H9 (cell line): ENCODE measurements around the gene RNF130. TPM values are rescaled to one million over a fixed set of nuclear protein-coding genes. Genes with fewer than 3 reads are reported as not detected.

Experiments
- DNase-seq: peaks from one replicate; pipeline ENCODE4 v3.0.0-alpha.2; 2017
- H2AFZ ChIP-seq: one replicate; pipeline ENCODE4 v1.6.1; 2013; ENCODE audit warnings: mild to moderate bottlenecking, low read length, control low read depth, moderate library complexity
- H2AK5ac ChIP-seq: 2 replicates; pipeline ENCODE4 v1.6.1; 2013; ENCODE audit warnings: low read length, control low read depth, mixed read lengths; ENCODE audit not compliant: insufficient read length
- H2BK120ac ChIP-seq: one replicate; pipeline ENCODE4 v1.6.1; 2013; ENCODE audit warnings: low read depth, mild to moderate bottlenecking, low read length, control low read depth, inconsistent platforms; ENCODE audit not compliant: poor library complexity, severe bottlenecking
- H2BK12ac ChIP-seq: 2 replicates; pipeline ENCODE4 v1.6.1; 2013; ENCODE audit warnings: low read length, control low read depth, mixed read lengths, low read depth; ENCODE audit not compliant: insufficient read length
- H2BK15ac ChIP-seq: 2 replicates; pipeline ENCODE4 v1.6.1; 2013; ENCODE audit warnings: low read depth, low read length, control low read depth
- H2BK20ac ChIP-seq: one replicate; pipeline ENCODE4 v1.6.1; 2013; ENCODE audit warnings: low read depth, mild to moderate bottlenecking, low read length, control low read depth, inconsistent platforms; ENCODE audit not compliant: poor library complexity, severe bottlenecking
- H2BK5ac ChIP-seq: 2 replicates; pipeline ENCODE4 v1.6.1; 2013; ENCODE audit warnings: low read length, control low read depth, mixed read lengths; ENCODE audit not compliant: insufficient read length
- H3K14ac ChIP-seq: 2 replicates; pipeline ENCODE4 v1.6.1; 2013; ENCODE audit warnings: low read length, control low read depth; ENCODE audit not compliant: insufficient read depth
- H3K18ac ChIP-seq: 2 replicates; pipeline ENCODE4 v1.6.1; 2013; ENCODE audit warnings: low read depth, mild to moderate bottlenecking, mixed read lengths, low read length, control low read depth; ENCODE audit not compliant: insufficient read length
- H3K23ac ChIP-seq: 2 replicates; pipeline ENCODE4 v1.6.1; 2013; ENCODE audit warnings: low read length, control low read depth, mixed read lengths, low read depth; ENCODE audit not compliant: insufficient read length
- H3K23me2 ChIP-seq: 2 replicates; pipeline ENCODE4 v1.6.1; 2013; ENCODE audit warnings: low read depth, mild to moderate bottlenecking, mixed read lengths, low read length, control low read depth; ENCODE audit not compliant: insufficient read length, poor library complexity, severe bottlenecking
- H3K27ac ChIP-seq: 2 replicates; pipeline ENCODE4 v1.5.1; 2013; ENCODE audit warnings: low read length, control low read depth, mixed read lengths, low read depth; ENCODE audit not compliant: insufficient read length
- H3K27me3 ChIP-seq: 2 replicates; pipeline ENCODE4 v1.6.1; 2013; ENCODE audit warnings: low read length, control low read depth, inconsistent platforms; ENCODE audit not compliant: insufficient read depth
- H3K4ac ChIP-seq: 2 replicates; pipeline ENCODE4 v1.6.1; 2013; ENCODE audit warnings: low read depth, mild to moderate bottlenecking, control low read depth, inconsistent platforms, low read length, moderate library complexity
- H3K4me1 ChIP-seq: 2 replicates; pipeline ENCODE4 v1.6.1; 2013; ENCODE audit warnings: low read length, control low read depth, inconsistent platforms; ENCODE audit not compliant: insufficient read depth
- H3K4me2 ChIP-seq: 2 replicates; pipeline ENCODE4 v1.6.1; 2013; ENCODE audit warnings: low read length, control low read depth, mixed read lengths; ENCODE audit not compliant: insufficient read length, insufficient read depth
- H3K56ac ChIP-seq: 2 replicates; pipeline ENCODE4 v1.6.1; 2013; ENCODE audit warnings: low read depth, mild to moderate bottlenecking, mixed read lengths, low read length, control low read depth; ENCODE audit not compliant: insufficient read length
- H3K79me1 ChIP-seq: 2 replicates; pipeline ENCODE4 v1.6.1; 2013; ENCODE audit warnings: low read depth, mild to moderate bottlenecking, moderate library complexity, low read length, control low read depth, inconsistent platforms; ENCODE audit not compliant: insufficient read depth, poor library complexity, severe bottlenecking
- H3K79me2 ChIP-seq: 2 replicates; pipeline ENCODE4 v1.6.1; 2013; ENCODE audit warnings: low read length, control low read depth, inconsistent platforms; ENCODE audit not compliant: insufficient read depth
- H3K9ac ChIP-seq: 2 replicates; pipeline ENCODE4 v1.6.1; 2013; ENCODE audit warnings: low read length, control low read depth, mixed read lengths; ENCODE audit not compliant: insufficient read length; ENCODE audit errors: extremely low read depth
- H3K9me3 ChIP-seq: one replicate; pipeline ENCODE4 v1.6.1; 2013; ENCODE audit warnings: low read depth, low read length, inconsistent platforms; ENCODE audit not compliant: control insufficient read depth
- H3T11ph ChIP-seq: one replicate; pipeline ENCODE4 v1.6.1; 2013; ENCODE audit warnings: mild to moderate bottlenecking, low read length, control low read depth, inconsistent platforms
- H4K20me1 ChIP-seq: one replicate; pipeline ENCODE4 v1.6.1; 2013; ENCODE audit not compliant: control insufficient read depth, insufficient read length, insufficient read depth
- H4K5ac ChIP-seq: 2 replicates; pipeline ENCODE4 v1.6.1; 2013; ENCODE audit warnings: low read depth, mild to moderate bottlenecking, mixed read lengths, low read length, control low read depth; ENCODE audit not compliant: insufficient read length
- H4K8ac ChIP-seq: replicated peaks from 2 replicates; pipeline ENCODE4 v1.6.1; 2013; ENCODE audit warnings: low read length, control low read depth, mixed read lengths, low read depth; ENCODE audit not compliant: insufficient read length
- H4K91ac ChIP-seq: 2 replicates; pipeline ENCODE4 v1.6.1; 2013; ENCODE audit warnings: low read depth, mild to moderate bottlenecking, moderate library complexity, mixed read lengths, low read length, control low read depth; ENCODE audit not compliant: insufficient read length
- H3K27ac Mint-ChIP-seq, 3 experiments: 2 replicates in 2 of 3; 3 replicates in 1 of 3; pipeline ENCODE4 v1.8.0; 2020 to 2021; ENCODE audit warnings: mixed read lengths in 3 of 3, mild to moderate bottlenecking in 1 of 3, moderate library complexity in 1 of 3
- H3K27me3 Mint-ChIP-seq: 2 replicates; pipeline ENCODE4 v1.8.0; 2021; ENCODE audit warnings: low read depth, mild to moderate bottlenecking, moderate library complexity, mixed read lengths
- H3K36me3 Mint-ChIP-seq, 3 experiments: 2 replicates in 2 of 3; 3 replicates in 1 of 3; pipeline ENCODE4 v1.8.0; 2020 to 2021; ENCODE audit warnings: low read depth in 3 of 3, mixed read lengths in 3 of 3; ENCODE audit not compliant: insufficient read depth in 1 of 3
- H3K4me1 Mint-ChIP-seq, 2 experiments: 2 replicates each; pipeline ENCODE4 v1.8.0; 2020; ENCODE audit warnings: mixed read lengths in 2 of 2
- H3K4me3 Mint-ChIP-seq, 2 experiments: 2 replicates in 1 of 2; 3 replicates in 1 of 2; pipeline ENCODE4 v1.8.0; 2020 to 2021; ENCODE audit warnings: mild to moderate bottlenecking in 2 of 2, mixed read lengths in 2 of 2, moderate library complexity in 1 of 2
- H3K9me3 Mint-ChIP-seq, 2 experiments: 2 replicates in 1 of 2; 3 replicates in 1 of 2; pipeline ENCODE4 v1.8.0; 2020; ENCODE audit warnings: mild to moderate bottlenecking in 2 of 2, mixed read lengths in 2 of 2, moderate library complexity in 1 of 2
- CTCF ChIP-seq: fragments of 200-600 bp; sonication (generic); conservative IDR thresholded peaks from 3 replicates; pipeline ENCODE4 v1.8.0; 2021; ENCODE audit warnings: antibody characterized with exemption, mild to moderate bottlenecking
- WGBS: extraction: QIAGEN DNeasy Blood & Tissue Kit; methylation state at CpG from one replicate; pipeline ENCODE4 v1.1.7; 2013; ENCODE audit warnings: missing lambda C conversion rate, low lambda C conversion rate, mixed read lengths; ENCODE audit not compliant: insufficient read length; ENCODE audit errors: extremely low coverage; 5-methylcytosine and 5-hydroxymethylcytosine counted together
- total RNA-seq: library from RNA; stranded (reverse); gene quantifications from 2 replicates; pipeline ENCODE4 v1.2.1, GENCODE V29; 2021

RNF130 gene
- total RNA-seq, 1 experiment from 2014 or later: 80.0 TPM

GRCh38 chr5:180100621-180101450 lies 29.3 kb upstream of the RNF130 start:
- Histone ChIP-seq H3K23ac (no peak overlapping the region), H2BK12ac (no peak overlapping the region), H4K20me1 (no peaks in the 10 kb centered on the region), H2AK5ac (no peak overlapping the region), H3K27me3 (no peaks in the 10 kb centered on the region), H3K4me2 (no peak overlapping the region), H2BK20ac (no peak overlapping the region), H3K79me2 (no peaks in the 10 kb centered on the region), H4K8ac (no peak overlapping the region), H2BK15ac (no peak overlapping the region), H3K79me1 (no peaks in the 10 kb centered on the region), H3K14ac (no peak overlapping the region), H3K27ac (no peak overlapping the region), H3K18ac (no peak overlapping the region), H3T11ph (no peak overlapping the region), H3K4ac (no peak overlapping the region), H4K5ac (no peak overlapping the region), H2BK120ac (no peak overlapping the region), H3K23me2 (peaks cover 2% of the 10 kb centered on the region), H2AFZ (no peak overlapping the region), H3K9me3 (no peaks in the 10 kb centered on the region), H4K91ac (no peak overlapping the region), H3K56ac (no peak overlapping the region), H3K9ac (no peak overlapping the region), H2BK5ac (no peak overlapping the region), H3K4me1 (no peaks in the 10 kb centered on the region)
- WGBS: no CpG with 5 or more reads among the region's 29 CpGs
- DNase-seq: no peak
- H3K4me1 Mint-ChIP-seq: 0 out of 4 replicates have a peak, but pooled peaks cover 0 to 2% of the 10 kb centered on the region in 2 experiments
- H3K27ac Mint-ChIP-seq: no peak overlapping the region
- peaks cover 0 to 9% of the 10 kb centered on the region in 2 experiments; a peak in 3 of 5 replicates for H3K9me3 Mint-ChIP-seq
- peaks cover 0 to 6% (median 0%) of the 10 kb centered on the region in 3 experiments; a peak in 2 of 7 replicates for H3K36me3 Mint-ChIP-seq
- TF ChIP-seq CTCF: no peak
- H3K4me3 Mint-ChIP-seq: no peak overlapping the region
- peaks cover 3% of the 10 kb centered on the region for H3K27me3 Mint-ChIP-seq
